NCI-H187 (cell line): ENCODE measurements around the gene MPPED1.

Experiments used
- DNase-seq, 2 experiments: peaks; one replicate each; lab custom pipeline; 2025; lab: John Stamatoyannopoulos, UW

MPPED1 gene

DNA sequence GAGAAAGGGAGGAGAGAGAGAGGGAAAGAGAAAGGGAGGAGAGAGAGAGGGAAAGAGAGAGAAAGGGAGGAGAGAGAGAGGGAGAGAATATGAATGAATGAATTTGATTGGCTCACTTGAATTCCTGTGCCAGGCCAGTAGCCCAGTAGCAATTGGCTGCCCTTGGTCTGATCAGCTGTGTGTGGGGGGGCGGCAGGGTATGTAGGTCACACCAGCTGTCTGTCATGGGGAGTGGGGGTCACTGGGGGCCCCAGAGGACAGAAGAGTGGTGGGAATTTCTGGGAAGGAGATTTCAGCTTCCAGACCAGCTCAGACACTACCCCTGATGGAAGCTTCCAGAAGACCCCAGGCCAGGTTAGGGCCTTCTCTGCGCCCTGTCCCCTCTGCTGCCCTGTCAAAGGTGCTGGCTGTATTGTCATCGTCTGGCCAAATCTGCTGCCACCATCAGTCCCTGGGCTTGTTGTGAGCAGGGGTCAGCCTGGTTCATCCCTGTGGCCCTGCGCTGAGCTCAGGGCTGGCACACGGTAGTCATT, 21.1 kb downstream of the MPPED1 start:
- no peak for DNase-seq

GRCh38 chr22:43433451-43434274, 21.8 kb downstream of the MPPED1 start:
- DNase-seq = no peak

- DNase-seq = no peak
These were observed 22.6 kb downstream of the MPPED1 start for GRCh38 chr22:43434275-43434927.

GRCh38 chr22:43434928-43435311, 23.1 kb downstream of the MPPED1 start:
- no peak for DNase-seq

- DNase-seq = no peak
These were observed 24.3 kb downstream of the MPPED1 start for GRCh38 chr22:43435851-43436811.

DNA sequence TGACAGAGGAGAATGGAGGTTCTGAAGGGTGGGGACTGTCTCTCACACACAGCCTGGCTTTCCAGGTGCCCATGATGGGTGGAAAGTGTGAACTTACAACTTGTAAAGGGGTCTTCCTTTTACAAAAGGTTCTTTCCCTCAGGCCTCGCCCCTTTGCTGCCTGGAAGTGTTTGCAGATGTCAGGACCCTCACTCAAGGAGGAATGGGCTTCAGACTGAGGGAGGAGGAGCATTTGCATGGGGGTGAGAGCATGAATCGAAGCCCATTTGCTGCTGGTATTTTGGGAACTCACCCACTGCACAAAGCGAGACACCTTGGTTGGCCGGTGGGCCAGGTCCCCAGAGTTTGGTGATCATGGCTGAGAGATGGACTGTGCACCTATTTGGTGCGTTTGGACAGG, 25.1 kb downstream of the MPPED1 start:
- no peak for DNase-seq

DNA sequence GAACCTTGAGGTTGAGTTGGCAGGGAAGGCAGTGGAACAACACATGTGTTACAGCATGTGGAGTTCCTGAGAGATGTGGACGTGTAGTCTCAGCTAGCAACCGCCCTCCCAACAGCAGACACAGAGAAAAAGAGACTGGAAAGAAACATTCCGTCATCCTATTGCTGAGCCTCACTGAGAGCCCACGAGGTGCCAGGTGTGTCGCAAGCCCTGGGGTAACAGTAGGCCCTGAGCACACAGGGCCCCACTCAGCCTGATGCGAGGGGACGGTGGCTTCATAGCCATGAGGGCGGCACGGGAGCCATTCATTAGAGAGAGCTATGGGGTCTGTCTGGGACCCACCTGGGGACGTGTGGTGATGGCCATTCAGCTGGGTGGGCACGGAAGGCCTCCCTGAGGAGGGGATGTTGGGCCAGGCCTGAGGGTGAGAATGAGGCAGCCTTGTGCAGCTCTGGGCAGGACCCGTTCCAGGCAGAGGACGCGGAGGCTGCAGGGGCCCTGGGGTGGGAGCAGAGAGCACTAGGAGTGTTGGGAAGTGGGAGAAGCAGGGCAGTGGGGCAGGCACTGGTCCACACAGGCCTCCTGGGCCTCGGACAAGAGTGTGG, 26.2 kb downstream of the MPPED1 start:
- no peak for DNase-seq

GRCh38 chr22:43438666-43439347, 27.0 kb downstream of the MPPED1 start:
- DNase-seq = no peak

DNA sequence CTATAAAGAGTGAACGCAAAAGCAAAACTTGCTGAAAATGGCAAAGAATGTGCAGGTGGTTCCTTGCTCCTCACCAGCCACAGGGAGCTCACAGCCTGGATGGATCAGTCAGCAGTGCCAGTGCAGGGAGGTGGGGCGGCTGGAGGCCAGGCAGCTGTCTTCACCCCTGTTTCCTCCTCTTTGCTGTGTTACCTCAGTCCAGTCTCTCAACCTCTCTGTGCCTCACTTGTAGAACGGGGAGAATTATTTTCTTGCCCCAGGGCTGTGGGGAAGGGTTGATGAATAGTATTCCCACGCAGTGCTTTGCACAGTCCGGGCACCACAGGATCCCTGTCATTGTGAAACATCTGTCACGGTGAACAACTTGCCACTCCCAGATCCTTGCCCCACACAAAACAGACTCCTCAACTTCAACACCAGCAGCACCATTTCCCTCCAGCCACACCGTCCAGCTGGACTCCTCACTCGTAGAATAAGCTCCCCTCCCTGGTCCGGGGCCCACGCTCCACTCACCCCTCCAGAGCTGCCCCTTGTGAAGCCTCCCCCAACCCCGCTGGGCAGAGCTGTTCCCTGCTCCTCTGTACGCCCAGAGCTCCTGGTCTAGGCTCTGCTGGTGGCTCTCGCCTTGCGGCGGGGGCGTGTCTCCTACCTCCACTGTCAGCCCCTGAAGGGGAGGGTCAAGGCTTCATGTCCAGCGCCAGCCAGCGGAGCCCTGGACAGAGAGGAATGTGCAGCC, 27.7 kb downstream of the MPPED1 start:
- DNase-seq = no peak

DNA sequence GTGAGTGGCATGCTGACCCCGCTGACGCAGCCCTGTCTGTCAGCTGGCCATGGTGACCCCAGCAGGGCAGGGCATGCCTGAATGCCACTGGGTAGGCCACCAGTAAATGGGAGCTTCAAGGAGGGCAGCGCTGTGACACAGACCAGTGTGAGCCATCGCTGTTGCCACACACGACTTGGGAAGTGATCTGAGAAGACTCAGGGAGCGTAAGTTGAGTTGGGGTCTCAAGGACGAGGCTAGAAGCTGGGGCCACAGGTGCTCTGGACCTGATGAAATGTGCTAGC, 28.2 kb downstream of the MPPED1 start:
- DNase-seq = no peak

GRCh38 chr22:43440556-43440955, 28.7 kb downstream of the MPPED1 start:
- no peak for DNase-seq

- no peak for DNase-seq
These were observed 29.4 kb downstream of the MPPED1 start for GRCh38 chr22:43441216-43441615.

GRCh38 chr22:43441751-43442150, 29.9 kb downstream of the MPPED1 start:
- no peak for DNase-seq

DNA sequence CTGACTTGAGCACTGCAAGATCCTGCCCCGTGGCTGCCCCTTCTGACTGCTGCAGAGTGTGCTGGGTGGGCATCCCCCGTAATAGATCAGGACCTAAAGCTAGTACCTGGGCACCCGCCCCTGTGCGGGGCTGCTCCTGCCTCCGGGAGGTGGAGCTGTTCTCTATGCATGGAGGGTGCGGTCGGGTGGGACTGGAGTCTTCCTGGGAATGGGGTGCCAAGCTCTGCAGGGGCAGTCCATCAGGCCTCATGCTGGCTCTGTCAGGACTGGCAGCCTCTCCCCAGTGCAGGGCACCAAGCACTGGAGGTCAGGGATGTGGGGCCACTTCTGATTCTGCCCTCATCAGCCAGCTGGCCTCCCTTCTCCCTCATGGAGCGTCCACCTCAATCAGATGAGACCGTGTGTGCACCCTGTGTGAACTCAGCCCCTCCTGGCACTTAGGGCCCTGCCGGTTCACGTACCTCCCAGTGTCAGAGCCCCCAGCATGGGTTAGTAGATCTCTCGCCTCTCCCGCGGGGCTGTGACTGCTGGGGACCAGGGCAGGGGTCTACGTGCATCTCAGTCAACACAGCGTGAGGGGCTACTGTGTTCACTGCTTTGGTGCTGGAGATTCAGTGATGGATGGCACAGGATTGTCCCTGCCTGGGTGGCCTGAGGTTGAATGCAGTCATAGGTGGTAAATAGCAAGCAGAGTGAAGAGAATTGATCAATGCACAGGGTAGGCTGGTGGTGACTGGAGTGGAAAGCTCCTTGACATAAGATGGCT, 30.8 kb downstream of the MPPED1 start:
- no peak for DNase-seq

DNA sequence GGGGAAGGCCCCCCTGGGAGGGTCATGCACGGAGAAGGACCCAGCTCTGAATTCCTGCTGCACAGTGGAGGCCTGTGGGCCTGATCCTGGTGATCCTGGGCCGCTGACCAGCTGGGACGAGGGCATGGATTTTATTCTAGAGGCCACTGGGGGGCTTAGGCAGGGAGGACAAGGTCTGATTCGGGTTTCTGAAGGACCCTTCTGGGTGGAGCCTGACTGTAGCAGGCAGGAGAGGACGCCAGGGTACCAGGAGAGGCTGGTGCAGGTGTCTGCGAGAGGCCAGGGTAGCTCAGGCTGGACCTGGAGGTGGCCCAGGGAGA, 31.3 kb downstream of the MPPED1 start:
- no peak for DNase-seq

DNA sequence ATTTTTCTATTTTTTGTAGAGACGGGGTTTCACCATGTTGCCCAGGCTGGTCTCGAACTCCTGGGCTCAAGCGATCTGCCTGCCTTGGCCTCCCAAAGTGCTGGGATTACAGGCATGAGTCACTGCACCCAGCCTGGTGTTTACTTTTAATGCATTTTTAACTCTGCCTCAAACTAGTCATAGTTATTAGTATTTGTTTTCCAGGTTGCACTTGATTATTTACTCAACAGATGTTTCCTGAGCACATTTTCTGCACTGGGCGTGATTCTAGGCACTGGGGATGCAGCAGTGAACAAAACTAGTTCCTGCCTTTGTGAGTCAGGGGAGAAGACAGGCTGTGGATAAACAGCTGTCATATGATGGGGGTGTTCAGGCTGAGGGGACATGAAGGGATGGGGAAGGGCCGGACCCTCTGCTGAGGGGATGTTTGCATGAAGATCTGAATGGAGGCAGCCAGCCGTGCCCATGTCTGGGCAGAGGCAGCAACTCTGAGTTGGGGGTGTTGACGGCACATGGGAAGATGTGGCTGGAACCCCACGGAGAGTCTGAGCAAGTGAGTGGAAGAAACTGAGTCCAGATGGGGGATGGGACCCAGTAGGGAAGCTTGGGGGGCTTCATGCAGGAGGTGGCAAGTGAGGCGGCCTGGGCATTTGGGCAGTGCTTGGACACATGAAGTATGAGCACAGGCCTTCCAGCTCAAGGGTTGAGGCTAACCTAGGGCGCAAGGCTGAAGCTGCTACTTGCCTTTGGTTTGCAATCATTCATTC, 34.4 kb downstream of the MPPED1 start:
- no peak for DNase-seq

GRCh38 chr22:43446916-43447315, 35.1 kb downstream of the MPPED1 start:
- peak; percentile 61 to 83 for DNase-seq

DNA sequence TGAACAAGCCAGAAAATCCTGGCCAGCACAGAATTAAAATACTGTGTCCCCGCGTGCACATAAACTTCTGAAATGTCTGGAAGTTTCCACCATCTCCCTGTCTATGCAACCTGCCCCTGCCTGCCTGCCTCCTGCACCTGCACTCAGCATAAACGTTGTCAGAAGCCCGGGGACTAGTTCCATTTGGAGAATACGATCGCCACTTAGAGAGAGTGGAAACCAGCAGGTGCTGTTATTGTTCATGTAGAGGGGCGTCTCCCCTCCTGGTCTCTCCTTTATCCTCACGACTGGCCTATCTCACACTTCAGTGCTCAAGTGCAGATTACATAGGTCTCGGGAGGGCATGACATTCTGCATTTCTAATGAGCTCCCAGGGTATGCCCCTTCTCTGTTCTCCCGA, 35.6 kb downstream of the MPPED1 start:
- peak; percentile 61 to 89 for DNase-seq

GRCh38 chr22:43448048-43448447, 36.2 kb downstream of the MPPED1 start:
- DNase-seq = no peak
